ENCODE measurements around the gene ANKDD1B.

GRCh38 chr5:75639535-75640311 lies 28.5 kb downstream of the ANKDD1B start:
- TF ChIP-seq, protein P1, sequence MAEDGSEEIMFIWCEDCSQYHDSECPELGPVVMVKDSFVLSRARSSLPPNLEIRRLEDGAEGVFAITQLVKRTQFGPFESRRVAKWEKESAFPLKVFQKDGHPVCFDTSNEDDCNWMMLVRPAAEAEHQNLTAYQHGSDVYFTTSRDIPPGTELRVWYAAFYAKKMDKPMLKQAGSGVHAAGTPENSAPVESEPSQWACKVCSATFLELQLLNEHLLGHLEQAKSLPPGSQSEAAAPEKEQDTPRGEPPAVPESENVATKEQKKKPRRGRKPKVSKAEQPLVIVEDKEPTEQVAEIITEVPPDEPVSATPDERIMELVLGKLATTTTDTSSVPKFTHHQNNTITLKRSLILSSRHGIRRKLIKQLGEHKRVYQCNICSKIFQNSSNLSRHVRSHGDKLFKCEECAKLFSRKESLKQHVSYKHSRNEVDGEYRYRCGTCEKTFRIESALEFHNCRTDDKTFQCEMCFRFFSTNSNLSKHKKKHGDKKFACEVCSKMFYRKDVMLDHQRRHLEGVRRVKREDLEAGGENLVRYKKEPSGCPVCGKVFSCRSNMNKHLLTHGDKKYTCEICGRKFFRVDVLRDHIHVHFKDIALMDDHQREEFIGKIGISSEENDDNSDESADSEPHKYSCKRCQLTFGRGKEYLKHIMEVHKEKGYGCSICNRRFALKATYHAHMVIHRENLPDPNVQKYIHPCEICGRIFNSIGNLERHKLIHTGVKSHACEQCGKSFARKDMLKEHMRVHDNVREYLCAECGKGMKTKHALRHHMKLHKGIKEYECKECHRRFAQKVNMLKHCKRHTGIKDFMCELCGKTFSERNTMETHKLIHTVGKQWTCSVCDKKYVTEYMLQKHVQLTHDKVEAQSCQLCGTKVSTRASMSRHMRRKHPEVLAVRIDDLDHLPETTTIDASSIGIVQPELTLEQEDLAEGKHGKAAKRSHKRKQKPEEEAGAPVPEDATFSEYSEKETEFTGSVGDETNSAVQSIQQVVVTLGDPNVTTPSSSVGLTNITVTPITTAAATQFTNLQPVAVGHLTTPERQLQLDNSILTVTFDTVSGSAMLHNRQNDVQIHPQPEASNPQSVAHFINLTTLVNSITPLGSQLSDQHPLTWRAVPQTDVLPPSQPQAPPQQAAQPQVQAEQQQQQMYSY (CRISPR knock-in tag; IDR thresholded peaks at IDR 0.05) = no peak
- TF ChIP-seq ZFP82 (CRISPR knock-in tag; IDR thresholded peaks at IDR 0.05; ENCODE audit: borderline replicate concordance) = no peak
- no peak for TF ChIP-seq ZNF354B (CRISPR knock-in tag; IDR thresholded peaks at IDR 0.05)
- no peak for TF ChIP-seq CTCF (CRISPR knock-in tag; IDR thresholded peaks at IDR 0.05)
- no peak for TF ChIP-seq TAF1 (CRISPR knock-in tag; IDR thresholded peaks at IDR 0.05)
- TF ChIP-seq ZNF335 (CRISPR knock-in tag; IDR thresholded peaks at IDR 0.05) = no peak
- TF ChIP-seq, protein P2, sequence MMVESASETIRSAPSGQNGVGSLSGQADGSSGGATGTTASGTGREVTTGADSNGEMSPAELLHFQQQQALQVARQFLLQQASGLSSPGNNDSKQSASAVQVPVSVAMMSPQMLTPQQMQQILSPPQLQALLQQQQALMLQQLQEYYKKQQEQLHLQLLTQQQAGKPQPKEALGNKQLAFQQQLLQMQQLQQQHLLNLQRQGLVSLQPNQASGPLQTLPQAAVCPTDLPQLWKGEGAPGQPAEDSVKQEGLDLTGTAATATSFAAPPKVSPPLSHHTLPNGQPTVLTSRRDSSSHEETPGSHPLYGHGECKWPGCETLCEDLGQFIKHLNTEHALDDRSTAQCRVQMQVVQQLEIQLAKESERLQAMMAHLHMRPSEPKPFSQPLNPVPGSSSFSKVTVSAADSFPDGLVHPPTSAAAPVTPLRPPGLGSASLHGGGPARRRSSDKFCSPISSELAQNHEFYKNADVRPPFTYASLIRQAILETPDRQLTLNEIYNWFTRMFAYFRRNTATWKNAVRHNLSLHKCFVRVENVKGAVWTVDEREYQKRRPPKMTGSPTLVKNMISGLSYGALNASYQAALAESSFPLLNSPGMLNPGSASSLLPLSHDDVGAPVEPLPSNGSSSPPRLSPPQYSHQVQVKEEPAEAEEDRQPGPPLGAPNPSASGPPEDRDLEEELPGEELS (CRISPR knock-in tag; IDR thresholded peaks at IDR 0.05) = no peak
- TF ChIP-seq ZNF501 (CRISPR knock-in tag; IDR thresholded peaks at IDR 0.05) = no peak
- TF ChIP-seq FOXA1 (IDR thresholded peaks at IDR 0.05) = no peak
- TF ChIP-seq FOXA1 (CRISPR knock-in tag; IDR thresholded peaks at IDR 0.05) = no peak
- no peak for TF ChIP-seq ZFX (CRISPR knock-in tag; IDR thresholded peaks at IDR 0.05; ENCODE audit: low read depth)
- TF ChIP-seq POLR2A (IDR thresholded peaks at IDR 0.05; ENCODE audit: insufficient read depth in 1 of 2, low read depth in 2 of 2, low read length in 2 of 2) = no peak
- no peak for TF ChIP-seq MXI1 (IDR thresholded peaks at IDR 0.05; ENCODE audit: borderline replicate concordance, low read depth, low read length)
- TF ChIP-seq THYN1 (CRISPR knock-in tag; IDR thresholded peaks at IDR 0.05; ENCODE audit: borderline replicate concordance, low read depth) = no peak
- TF ChIP-seq, protein P3, sequence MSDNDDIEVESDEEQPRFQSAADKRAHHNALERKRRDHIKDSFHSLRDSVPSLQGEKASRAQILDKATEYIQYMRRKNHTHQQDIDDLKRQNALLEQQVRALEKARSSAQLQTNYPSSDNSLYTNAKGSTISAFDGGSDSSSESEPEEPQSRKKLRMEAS (IDR thresholded peaks at IDR 0.05) = no peak
